GM20431 (cell line): ENCODE results near the gene BOD1L1.

Experiments used
- in situ Hi-C: fragments of 300-500 bp; cut with MseI, MboI; formaldehyde crosslinking; loops from one replicate; pipeline ENCODE4 v1.15.0; 2020; ENCODE audit warnings: low sequenced_read_pairs; ENCODE audit not compliant: unreplicated experiment

Gene BOD1L1

GRCh38 chr4:13529128-13529919 is 98.2 kb downstream of the BOD1L1 start:
- in situ Hi-C loops = loop anchor here (25.0 kb wide), 1 partner anchor 692 kb away; no protein-coding TSS in a partner anchor

- in situ Hi-C loops = loop anchor here (25.0 kb wide), 1 partner anchor 691 kb away; no protein-coding TSS in a partner anchor
Observed at GRCh38 chr4:13528821-13529127, 98.8 kb downstream of the BOD1L1 start.

- in situ Hi-C loops = loop anchor here (25.0 kb wide), 1 partner anchor 691 kb away; no protein-coding TSS in a partner anchor
Observed at GRCh38 chr4:13527981-13528820, 99.3 kb downstream of the BOD1L1 start.

- in situ Hi-C loops = loop anchor here (25.0 kb wide), 1 partner anchor 690 kb away; no protein-coding TSS in a partner anchor
Observed at GRCh38 chr4:13527192-13527980, 100.1 kb downstream of the BOD1L1 start.

- in situ Hi-C loops = loop anchor here (25.0 kb wide), 1 partner anchor 689 kb away; no protein-coding TSS in a partner anchor
Observed at GRCh38 chr4:13526658-13527057, 100.9 kb downstream of the BOD1L1 start.

- in situ Hi-C loops = loop anchor here (25.0 kb wide), 1 partner anchor 688 kb away; no protein-coding TSS in a partner anchor
Observed at GRCh38 chr4:13525606-13526281, 101.8 kb downstream of the BOD1L1 start.

- in situ Hi-C loops = loop anchor here (25.0 kb wide), 1 partner anchor 687 kb away; no protein-coding TSS in a partner anchor
Observed at GRCh38 chr4:13524504-13525243, 102.9 kb downstream of the BOD1L1 start.

- in situ Hi-C loops = no loop called here
Observed at GRCh38 chr4:13523591-13524503, 103.7 kb downstream of the BOD1L1 start.

- in situ Hi-C loops = no loop called here
Observed at GRCh38 chr4:13523105-13523477, 104.4 kb downstream of the BOD1L1 start.

GRCh38 chr4:13522282-13523104 is 105.0 kb downstream of the BOD1L1 start:
- in situ Hi-C loops = no loop called here

- in situ Hi-C loops = no loop called here
Observed at GRCh38 chr4:13521047-13521446, 106.5 kb downstream of the BOD1L1 start.
